HG03469 (cell line): ENCODE data around the gene IL3.

Source experiments
- ATAC-seq: cut with Tn5 transposase; IDR thresholded peaks from one replicate; pipeline ENCODE4 v1.9.1; 2021; ENCODE audit warnings: mild to moderate bottlenecking, moderate library complexity, moderate number of reproducible peaks; ENCODE audit not compliant: unreplicated experiment

IL3 gene

DNA sequence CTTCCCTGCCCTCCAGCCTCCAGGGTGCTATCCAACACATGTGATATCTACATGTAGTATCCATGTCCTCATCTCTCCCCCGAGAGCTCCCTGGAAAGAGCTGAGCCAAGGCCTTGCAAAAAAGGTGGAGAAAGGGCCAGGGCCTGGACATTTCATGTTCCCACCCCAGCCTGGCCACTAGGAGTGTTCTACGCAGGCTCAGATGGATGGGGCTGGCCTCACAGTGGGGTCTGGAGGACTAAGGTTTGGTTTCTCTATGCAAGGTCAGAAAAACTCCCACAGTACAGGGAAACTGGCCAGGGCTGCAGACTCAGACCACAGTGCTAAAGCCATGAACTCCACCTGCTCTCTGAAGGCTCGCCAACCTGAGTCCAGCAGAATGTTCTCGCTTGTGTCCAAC is 11.6 kb downstream of the IL3 start:
- ATAC-seq = no peak

GRCh38 chr5:132072528-132072927 is 12.1 kb downstream of the IL3 start:
- ATAC-seq = no peak

GRCh38 chr5:132073231-132074013 is 13.0 kb downstream of the IL3 start, which contains the start of gene CSF2:
TSS of gene CSF2 (plus strand) at chr5:132073789. CDS start at chr5:132073824, 35 bp downstream.
- ATAC-seq = no peak

DNA sequence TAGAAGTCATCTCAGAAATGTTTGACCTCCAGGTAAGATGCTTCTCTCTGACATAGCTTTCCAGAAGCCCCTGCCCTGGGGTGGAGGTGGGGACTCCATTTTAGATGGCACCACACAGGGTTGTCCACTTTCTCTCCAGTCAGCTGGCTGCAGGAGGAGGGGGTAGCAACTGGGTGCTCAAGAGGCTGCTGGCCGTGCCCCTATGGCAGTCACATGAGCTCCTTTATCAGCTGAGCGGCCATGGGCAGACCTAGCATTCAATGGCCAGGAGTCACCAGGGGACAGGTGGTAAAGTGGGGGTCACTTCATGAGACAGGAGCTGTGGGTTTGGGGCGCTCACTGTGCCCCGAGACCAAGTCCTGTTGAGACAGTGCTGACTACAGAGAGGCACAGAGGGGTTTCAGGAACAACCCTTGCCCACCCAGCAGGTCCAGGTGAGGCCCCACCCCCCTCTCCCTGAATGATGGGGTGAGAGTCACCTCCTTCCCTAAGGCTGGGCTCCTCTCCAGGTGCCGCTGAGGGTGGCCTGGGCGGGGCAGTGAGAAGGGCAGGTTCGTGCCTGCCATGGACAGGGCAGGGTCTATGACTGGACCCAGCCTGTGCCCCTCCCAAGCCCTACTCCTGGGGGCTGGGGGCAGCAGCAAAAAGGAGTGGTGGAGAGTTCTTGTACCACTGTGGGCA is 13.8 kb downstream of the IL3 start:
- no peak for ATAC-seq

DNA sequence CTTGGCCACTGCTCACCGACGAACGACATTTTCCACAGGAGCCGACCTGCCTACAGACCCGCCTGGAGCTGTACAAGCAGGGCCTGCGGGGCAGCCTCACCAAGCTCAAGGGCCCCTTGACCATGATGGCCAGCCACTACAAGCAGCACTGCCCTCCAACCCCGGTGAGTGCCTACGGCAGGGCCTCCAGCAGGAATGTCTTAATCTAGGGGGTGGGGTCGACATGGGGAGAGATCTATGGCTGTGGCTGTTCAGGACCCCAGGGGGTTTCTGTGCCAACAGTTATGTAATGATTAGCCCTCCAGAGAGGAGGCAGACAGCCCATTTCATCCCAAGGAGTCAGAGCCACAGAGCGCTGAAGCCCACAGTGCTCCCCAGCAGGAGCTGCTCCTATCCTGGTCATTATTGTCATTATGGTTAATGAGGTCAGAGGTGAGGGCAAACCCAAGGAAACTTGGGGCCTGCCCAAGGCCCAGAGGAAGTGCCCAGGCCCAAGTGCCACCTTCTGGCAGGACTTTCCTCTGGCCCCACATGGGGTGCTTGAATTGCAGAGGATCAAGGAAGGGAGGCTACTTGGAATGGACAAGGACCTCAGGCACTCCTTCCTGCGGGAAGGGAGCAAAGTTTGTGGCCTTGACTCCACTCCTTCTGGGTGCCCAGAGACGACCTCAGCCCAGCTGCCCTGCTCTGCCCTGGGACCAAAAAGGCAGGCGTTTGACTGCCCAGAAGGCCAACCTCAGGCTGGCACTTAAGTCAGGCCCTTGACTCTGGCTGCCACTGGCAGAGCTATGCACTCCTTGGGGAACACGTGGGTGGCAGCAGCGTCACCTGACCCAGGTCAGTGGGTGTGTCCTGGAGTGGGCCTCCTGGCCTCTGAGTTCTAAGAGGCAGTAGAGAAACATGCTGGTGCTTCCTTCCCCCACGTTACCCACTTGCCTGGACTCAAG is 14.6 kb downstream of the IL3 start:
- ATAC-seq = no peak

DNA sequence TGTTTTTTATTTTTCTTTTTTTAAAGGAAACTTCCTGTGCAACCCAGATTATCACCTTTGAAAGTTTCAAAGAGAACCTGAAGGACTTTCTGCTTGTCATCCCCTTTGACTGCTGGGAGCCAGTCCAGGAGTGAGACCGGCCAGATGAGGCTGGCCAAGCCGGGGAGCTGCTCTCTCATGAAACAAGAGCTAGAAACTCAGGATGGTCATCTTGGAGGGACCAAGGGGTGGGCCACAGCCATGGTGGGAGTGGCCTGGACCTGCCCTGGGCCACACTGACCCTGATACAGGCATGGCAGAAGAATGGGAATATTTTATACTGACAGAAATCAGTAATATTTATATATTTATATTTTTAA is 15.2 kb downstream of the IL3 start:
- ATAC-seq = no peak

DNA sequence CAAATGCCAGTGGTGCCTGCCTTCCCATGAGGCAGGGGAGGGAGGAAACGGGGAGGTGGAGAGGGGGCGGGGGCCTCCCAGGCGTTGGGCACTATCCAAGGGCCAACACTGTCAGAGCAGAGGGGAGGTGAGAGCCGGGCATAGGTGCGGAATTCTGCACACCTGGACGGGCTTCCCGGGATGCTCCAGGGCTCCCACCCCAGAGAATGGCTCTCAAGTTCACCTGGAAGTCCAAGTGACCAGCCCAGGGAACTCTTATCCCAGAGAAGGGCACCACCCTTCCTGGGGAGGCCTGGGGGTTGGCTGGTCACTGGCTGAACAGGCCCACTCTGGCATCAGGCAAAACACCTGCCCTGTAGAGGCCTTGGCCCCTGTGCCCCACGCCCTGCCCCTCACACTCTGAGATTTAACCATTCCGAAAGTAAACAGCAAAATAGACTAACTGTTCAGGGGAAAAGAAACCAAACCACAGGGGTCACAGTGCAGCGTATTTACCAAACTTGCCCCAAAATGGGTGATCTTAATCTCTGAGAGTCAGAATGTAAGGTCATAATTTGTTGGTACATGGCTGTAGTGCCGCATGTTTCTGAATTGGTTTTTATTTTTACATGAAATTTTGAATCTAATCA is 15.9 kb downstream of the IL3 start:
- no peak for ATAC-seq

GRCh38 chr5:132076983-132077382 is 16.5 kb downstream of the IL3 start:
- no peak for ATAC-seq

GRCh38 chr5:132079081-132079480 is 18.6 kb downstream of the IL3 start:
- no peak for ATAC-seq

GRCh38 chr5:132079619-132080018 is 19.2 kb downstream of the IL3 start:
- ATAC-seq = no peak

- ATAC-seq = no peak
Observed at GRCh38 chr5:132080595-132080994, 20.1 kb downstream of the IL3 start.

GRCh38 chr5:132081458-132081857 is 21.0 kb downstream of the IL3 start:
- no peak for ATAC-seq

DNA sequence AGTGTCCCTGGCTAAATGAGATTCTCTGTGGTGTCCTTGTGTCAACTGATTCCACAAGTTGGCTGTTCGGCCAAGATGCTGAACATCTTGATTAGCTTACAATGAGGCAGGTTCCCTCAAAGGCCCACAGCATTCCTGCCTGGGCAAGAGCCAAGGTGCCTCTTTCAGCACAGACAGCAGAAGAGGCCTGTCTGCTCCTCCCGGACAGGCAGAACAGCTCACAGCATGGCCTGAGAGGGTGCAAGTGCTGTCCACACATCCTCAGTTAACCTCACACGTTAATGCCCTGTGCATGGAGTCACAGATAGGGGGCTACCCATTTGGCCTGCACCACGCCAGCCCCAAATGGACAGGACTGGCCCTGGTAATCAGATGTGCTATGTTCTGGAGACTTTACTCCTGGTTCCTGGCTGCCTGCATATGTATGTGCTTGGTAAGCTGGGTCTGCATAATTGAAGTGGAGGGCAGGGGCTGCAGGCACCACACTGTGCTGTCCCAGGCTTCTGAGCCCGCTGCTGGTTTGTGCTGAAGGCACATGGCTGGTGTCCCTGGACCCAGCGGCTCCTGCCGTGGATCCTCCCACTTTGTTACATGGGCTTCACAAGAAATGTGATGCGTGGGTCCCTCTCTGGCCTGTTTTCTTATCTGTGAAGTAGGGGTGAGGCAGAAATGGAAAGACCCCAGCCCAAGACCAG is 22.0 kb downstream of the IL3 start:
- ATAC-seq = no peak

GRCh38 chr5:132083071-132083678 is 22.7 kb downstream of the IL3 start:
- ATAC-seq = no peak

- ATAC-seq = no peak
Observed at GRCh38 chr5:132085686-132086085, 25.2 kb downstream of the IL3 start.

DNA sequence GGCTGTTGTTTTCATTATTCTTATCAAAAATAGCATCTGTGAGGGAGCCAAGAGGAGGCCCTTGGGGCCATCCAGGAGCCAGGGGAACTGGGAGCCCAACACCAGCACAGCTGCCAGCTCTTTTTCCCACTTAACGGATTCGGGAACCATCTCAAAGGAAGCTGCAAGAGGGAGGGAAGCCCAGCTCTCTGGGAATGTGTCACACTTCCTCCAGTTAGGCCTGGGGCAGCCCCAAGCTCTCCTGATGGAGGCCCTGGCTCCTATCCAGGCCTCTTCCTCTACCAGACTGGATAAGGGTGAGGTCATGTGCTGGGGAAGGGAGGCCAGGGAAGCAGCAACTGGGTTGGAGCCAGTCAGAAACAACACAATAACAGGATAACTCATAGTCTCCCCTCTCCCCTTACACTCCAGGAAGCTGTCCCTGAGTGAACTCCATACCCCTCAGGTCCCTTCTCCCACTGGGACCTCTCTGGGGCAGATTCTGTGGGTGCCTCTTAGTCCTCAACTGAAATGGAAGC is 25.9 kb downstream of the IL3 start:
- ATAC-seq = no peak

GRCh38 chr5:132087176-132087575 is 26.7 kb downstream of the IL3 start:
- ATAC-seq = no peak

DNA sequence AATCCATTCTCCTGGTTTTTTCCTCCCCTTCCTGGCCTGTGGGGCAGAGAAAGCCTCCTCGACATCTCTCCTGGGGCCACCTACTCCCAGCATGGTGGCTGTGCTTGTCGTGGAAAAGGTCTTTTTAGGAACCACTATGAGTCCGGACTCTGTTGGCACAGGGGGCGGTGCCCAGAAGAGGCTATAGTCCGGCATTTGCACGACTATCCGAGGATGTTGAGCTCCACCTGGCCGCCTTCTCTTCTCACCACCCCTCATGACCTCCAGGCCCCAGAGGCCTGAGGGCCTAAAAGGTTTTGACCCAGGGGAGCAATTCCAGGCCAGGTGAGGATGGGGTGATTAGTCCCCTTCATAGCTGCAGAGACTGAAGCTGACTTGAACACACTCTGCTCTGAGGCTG is 27.2 kb downstream of the IL3 start:
- no peak for ATAC-seq

DNA sequence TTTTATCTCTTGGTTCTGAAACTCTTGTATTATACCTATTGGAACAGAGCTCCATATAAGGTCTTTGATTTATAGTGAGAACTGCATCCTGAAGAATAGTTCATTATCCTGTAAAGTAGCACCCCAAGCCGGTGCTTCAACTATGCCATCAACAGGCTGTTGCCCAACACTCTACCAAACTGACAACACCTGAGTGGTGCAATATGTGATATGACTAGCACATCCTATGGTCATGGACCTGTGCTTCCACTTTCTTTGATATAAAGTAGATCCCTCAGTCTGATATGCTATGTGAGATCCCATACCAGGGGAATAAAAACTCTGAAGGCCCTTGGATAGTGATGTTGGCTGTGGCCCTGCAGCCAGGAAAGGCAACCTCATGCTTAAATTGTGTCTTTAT is 28.9 kb downstream of the IL3 start:
- no peak for ATAC-seq

DNA sequence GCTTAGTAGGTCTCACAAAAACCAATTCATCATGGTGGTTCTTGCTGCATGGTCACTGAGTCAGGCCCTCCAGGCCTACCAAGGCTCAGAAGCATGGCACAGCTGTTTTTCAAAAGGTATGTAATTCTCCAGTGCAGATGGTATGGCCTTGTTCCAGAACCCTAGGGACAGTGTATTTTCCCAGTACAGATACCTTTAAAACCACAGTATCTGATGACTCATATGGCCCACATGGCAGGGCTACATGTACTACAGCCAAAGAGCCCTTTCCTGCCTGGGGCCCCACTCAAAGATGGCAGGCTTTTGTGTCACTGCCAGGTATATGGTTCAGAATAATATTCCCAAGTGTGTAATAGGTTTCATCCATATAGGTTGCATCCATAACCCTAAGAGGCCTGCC is 29.7 kb downstream of the IL3 start:
- no peak for ATAC-seq
